RWPE1 (cell line): ENCODE results near the gene GPATCH3.

Experiments used
- CTCF ChIA-PET: fragments of 350-600 bp; sonication (Branson Sonifier 250); formaldehyde crosslinking; extraction: SDS; loops from one replicate; lab custom pipeline; 2021; lab: Yijun Ruan, JAX
- POLR2A ChIA-PET: fragments of 400-600 bp; formaldehyde crosslinking; extraction: SDS; loops from one replicate; lab custom pipeline; 2020; ENCODE audit warnings: antibody characterized with exemption; ENCODE audit not compliant: low non-redundant PET; lab: Yijun Ruan, JAX
- DNase-seq: peaks from one replicate; pipeline ENCODE4 v3.0.0; 2012; ENCODE audit warnings: low spot score
- H3K27ac ChIP-seq: fragments of 450-650 bp; 2 replicates; pipeline ENCODE4 v1.5.1; 2017
- TF ChIP-seq, protein P1 (sequence below): fragments of 450-650 bp; conservative IDR thresholded peaks from 2 replicates; pipeline ENCODE4 v1.5.1; 2017; ENCODE audit warnings: low read depth, mild to moderate bottlenecking

Gene GPATCH3

DNA sequence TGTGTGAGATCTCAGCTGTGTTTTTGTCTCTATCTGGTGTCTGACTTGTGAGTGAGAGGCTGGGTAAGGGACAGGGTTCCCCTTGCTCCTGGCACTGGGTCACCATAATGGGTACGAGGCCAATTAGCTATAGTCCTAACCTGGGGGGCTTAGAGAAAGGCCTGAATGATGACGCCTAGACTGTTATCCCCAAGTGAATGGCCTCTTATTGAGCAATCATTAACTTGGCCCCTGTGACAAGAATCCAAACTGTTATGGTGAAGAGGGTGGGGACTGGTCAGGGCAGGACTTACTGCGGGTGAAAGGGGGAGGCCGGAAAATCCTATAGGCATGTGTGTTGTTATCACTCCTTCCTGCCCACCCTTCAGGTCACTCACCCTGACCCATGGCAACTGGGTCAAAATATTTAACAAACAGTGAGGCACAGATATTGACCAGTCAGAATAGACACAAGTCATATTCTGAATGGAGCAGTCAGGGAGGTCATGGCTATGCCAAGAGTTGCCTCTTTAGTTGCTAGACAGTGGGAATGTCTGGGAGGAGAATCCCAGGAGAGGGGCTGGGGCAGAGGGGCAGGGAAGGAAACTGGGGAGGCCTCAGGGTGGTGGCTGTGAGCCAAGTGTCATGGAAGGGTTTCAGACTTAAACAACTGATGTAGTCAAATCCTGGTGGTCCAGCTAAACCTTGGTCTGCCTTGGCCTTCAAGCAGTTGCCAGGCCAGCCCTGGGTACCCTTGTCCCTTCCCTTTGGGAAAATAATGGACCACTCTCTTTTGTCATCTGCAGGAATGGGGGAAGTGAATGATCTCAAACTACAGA, 10.3 kb upstream of the GPATCH3 start:
- no peak for DNase-seq
- H3K27ac ChIP-seq, result no peak overlapping the region
- POLR2A ChIA-PET, result no interaction called here
- CTCF ChIA-PET, result interaction anchor here (0.7 kb wide), 1 partner anchor 35 kb away, joined by 4 read pairs; no protein-coding TSS in a partner anchor
- TF ChIP-seq, protein P1, sequence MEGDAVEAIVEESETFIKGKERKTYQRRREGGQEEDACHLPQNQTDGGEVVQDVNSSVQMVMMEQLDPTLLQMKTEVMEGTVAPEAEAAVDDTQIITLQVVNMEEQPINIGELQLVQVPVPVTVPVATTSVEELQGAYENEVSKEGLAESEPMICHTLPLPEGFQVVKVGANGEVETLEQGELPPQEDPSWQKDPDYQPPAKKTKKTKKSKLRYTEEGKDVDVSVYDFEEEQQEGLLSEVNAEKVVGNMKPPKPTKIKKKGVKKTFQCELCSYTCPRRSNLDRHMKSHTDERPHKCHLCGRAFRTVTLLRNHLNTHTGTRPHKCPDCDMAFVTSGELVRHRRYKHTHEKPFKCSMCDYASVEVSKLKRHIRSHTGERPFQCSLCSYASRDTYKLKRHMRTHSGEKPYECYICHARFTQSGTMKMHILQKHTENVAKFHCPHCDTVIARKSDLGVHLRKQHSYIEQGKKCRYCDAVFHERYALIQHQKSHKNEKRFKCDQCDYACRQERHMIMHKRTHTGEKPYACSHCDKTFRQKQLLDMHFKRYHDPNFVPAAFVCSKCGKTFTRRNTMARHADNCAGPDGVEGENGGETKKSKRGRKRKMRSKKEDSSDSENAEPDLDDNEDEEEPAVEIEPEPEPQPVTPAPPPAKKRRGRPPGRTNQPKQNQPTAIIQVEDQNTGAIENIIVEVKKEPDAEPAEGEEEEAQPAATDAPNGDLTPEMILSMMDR, result no peak

DNA sequence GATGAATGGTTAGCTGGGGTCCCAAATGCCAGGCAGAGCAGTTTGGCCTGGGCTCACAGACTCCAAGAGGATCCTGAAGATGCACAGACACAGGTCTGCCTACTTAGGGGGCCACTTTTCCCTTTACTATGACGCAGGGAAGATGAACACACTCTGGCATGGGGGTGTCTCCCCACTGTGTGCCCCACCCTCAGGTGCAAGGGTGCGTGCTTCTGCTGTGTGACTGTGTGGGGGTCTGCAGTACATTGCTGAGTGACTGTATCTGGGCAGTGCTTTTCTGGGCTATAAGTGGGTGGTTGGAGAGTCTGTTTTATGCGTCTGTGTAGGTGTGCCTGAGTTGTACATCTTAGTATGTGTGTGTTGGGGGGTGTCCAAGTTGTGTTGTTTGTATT, 9.7 kb upstream of the GPATCH3 start:
- TF ChIP-seq, protein P1, result no peak
- no peak overlapping the region for H3K27ac ChIP-seq
- ChIA-PET CTCF (interaction anchor here (0.7 kb wide), 1 partner anchor 36 kb away, joined by 4 read pairs; no protein-coding TSS in a partner anchor), POLR2A (no interaction called here)
- no peak for DNase-seq

DNA sequence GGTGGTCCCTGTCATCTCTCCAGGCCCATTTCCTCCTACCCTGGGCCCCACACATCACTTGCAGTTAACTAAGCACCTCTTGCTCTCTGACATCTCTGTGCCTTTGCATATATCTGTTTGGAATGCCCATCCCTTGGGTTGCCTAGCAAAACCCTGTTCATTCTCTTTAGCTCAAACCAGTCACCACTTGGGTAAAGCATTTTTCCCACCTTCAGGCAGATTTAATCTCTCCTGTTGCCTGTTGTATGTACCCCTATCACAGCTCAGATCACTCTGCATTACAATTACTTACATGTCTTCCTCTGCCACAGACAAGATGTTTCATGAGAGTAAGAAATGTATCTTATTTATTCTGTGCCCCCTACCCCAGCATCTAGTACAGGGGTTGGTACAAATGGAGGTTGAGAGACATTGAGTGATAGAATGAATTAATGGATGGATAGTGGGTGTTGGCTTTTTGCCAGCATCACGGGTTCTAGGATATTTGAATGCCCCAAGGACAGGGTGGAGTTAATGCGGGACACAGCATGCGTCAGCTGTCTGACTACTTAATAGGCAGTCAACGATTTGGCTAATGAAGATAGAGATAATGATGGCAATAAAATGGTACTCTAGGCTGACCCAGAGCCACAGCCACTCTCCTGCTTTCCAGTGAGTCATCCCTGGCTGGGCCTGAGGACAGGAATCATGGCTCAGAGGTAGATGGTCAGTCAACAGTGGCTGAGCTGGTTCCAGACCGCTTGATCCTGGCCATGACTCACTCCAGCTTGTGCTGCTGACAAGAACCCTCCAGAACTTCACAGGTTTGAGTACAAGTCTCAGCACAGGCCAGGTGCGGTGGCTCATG, 7.0 kb upstream of the GPATCH3 start:
- peak; percentile 90 for DNase-seq
- POLR2A ChIA-PET, result interaction anchor here (1.1 kb wide), 1 partner anchor 42 kb away, joined by 3 read pairs; no protein-coding TSS in a partner anchor

DNA sequence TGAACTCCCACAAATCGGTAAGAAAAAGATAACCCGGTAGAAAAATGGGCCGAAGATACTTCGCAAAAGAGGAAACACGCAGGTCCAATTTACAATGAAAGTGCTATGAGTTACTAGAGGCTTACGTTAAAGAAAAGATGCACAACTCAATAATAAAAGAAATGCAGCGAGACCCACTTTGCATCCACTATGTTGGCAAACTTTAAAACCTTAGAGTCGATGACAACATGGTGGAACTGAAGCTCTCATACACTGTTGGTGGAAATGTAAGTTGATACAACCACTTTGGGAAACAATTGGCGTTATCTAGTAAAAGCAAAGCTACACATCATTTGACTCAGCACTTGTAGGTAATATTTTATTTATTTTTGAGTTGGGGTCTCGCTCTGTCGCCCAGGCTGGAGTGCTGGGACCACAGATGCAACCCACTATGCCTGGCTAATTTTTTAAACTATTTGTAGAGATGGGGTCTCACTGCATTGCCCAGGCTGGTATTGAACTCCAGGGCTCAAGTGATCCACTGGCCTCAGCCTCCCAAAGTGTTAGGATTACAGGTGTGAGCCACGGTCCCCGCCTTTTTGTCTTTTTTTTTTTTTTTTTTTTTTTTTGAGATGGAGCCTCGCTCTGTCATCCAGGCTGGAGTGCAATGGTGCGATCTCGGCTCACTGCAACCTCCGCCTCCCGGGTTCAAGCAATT, 696 bp upstream of the GPATCH3 start:
- CTCF ChIA-PET, result no interaction called here
- POLR2A ChIA-PET, result interaction anchor here (1.0 kb wide), 1 partner anchor 27 kb away, joined by 3 read pairs; no protein-coding TSS in a partner anchor
- DNase-seq, result no peak
- H3K27ac ChIP-seq, result no peak overlapping the region
- TF ChIP-seq, protein P1, result no peak

More for the DNA sequence above, 7.0 kb upstream of the GPATCH3 start:
- CTCF ChIA-PET, result interaction anchor here (0.6 to 1.1 kb wide), 3 partner anchors 11 to 1982 kb away, joined by 3 to 7 read pairs (median 5); no protein-coding TSS in a partner anchor
- TF ChIP-seq, protein P1, result no peak
- peak overlapping the region; percentile 68 for H3K27ac ChIP-seq

DNA sequence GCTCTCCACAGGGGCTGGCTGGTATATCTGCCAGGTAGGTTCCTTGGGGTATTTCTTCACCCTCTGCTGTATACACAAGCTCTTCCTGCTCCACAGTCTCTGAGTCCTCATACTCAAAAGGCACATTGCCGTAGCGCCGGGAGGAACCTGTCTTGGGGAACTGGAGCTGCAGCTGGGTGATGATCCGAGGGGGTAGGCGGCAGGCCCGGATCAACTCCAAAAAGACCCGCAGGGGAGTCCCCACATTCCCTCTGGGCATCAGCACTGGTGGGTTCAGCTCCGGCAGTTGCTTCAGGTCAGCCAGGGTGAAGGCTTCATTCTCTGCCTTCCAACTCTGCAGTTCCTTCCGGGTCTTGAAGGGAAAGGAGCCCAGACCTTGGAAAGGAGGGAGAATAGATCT, 2.9 kb downstream of the GPATCH3 start:
- ChIA-PET CTCF (no interaction called here), POLR2A (no interaction called here)
- 0 out of 2 replicates have a peak overlapping the region, but pooled peaks have one; percentile 12 for H3K27ac ChIP-seq
- TF ChIP-seq, protein P1, result no peak
- DNase-seq, result no peak
